Stimulated activated CD8-positive, alpha-beta memory T cell treated with anti-CD3 and anti-CD28 coated beads, Interleukin-7, amount 100 ng/mL, for 1 hour (primary cell): ENCODE results near the gene SYNE3.
A peak's percentile ranks its signal among the peaks of the same experiment; 100 is the strongest.

Experiments used
- DNase-seq, 2 donors: peaks; one replicate each; pipeline ENCODE4 v3.0.0-alpha.2; 2020; ENCODE audit warnings: low read depth in 2 of 2

The SYNE3 gene, protein sequence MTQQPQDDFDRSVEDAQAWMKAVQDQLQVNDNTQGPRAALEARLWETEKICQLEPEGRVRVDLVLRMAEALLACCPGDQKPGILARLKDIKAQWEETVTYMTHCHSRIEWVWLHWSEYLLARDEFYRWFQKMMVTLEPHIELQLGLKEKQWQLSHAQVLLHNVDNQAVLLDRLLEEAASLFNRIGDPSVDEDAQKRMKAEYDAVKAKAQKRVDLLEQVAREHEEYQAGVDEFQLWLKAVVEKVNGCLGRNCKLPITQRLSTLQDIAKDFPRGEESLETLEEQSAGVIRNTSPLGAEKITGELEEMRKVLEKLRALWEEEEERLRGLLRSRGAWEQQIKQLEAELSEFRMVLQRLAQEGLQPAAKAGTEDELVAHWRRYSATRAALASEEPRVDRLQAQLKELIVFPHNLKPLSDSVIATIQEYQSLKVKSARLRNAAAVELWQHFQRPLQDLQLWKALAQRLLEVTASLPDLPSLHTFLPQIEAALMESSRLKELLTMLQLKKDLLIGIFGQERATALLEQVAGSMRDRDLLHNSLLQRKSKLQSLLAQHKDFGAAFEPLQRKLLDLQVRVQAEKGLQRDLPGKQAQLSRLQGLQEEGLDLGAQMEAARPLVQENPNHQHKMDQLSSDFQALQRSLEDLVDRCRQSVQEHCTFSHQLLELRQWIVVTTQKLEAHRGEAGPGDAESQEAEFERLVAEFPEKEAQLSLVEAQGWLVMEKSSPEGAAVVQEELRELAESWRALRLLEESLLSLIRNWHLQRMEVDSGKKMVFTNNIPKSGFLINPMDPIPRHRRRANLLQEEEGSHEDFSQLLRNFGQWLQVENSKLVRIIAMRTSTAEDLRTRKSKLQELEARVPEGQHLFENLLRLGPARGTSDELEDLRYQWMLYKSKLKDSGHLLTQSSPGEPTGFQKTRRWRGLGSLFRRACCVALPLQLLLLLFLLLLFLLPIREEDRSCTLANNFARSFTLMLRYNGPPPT

GRCh38 chr14:95516554-95517181 is at the start of gene SYNE3:
SYNE3 (minus strand) TSS chr14:95516650; CDS start chr14:95475821, 40,829 bp downstream.
- no peak for DNase-seq

- DNase-seq: no peak
These were observed 47.6 kb upstream of the SYNE3 start for GRCh38 chr14:95564060-95564459.

GRCh38 chr14:95562892-95563685 is 46.6 kb upstream of the SYNE3 start:
- no peak for DNase-seq

- DNase-seq: peak; percentile 55 to 85
These were observed 44.6 kb upstream of the SYNE3 start for GRCh38 chr14:95561001-95561412.

DNA sequence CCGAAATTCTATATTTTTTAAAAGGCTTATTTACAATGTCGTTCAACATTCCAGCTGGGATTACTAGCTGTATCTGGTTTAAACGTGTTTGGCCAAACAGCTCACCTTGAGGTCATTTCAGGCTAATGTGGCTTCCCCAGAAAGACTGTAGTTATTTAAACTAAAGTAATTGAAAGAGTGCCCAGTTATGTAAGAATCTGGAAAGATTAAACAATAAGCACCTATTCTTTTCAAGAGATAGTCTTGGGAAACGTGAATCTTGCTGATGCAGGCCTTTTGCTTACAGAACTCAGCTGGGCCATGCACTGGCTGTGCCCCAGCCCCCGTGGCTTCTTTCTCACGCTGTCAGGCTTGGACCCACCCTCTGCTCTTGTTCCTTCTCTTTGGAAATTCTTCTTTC is 42.8 kb upstream of the SYNE3 start:
- DNase-seq: no peak

GRCh38 chr14:95557832-95558231 is 41.4 kb upstream of the SYNE3 start:
- DNase-seq: no peak

GRCh38 chr14:95557291-95557690 is 40.8 kb upstream of the SYNE3 start:
- DNase-seq: no peak

DNA sequence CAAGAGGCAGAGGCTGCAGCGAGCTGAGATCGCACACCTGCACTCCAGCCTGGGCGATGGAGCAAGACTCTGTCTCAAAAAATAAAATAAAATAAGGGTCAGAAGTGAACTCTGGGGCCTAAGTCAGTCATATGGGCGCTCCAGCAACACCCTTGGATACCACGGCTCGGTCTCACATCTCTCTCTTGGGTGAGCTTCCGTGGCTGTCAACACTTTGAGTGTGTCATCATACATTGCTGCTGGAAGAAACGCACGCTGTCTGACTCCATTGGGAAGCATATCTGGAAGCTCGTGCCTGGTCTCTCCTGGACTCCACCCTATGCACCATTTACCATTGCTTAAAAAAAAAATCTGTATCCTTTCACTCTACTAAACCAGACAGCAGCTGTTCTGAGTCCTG is 38.6 kb upstream of the SYNE3 start:
- DNase-seq: no peak

DNA sequence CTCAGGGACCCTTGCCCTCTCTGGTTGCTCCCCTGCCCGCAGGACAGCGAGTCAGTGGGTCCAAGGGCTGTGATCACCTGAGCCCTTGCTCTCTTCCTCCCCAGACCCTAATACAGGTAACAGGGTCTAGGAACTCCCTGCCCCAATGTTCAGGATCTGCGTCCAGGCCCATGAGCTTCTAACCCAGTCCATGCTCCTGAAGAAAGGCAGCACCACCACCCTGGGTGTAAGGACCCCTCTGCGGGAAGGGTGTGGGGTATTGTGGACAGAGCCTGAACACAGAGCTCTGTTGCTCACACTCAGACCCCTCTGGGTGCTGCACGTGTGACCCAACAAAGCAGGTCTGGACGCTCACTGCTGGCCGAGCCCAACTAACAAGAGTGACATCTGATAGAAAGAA is 36.7 kb upstream of the SYNE3 start:
- DNase-seq: no peak

DNA sequence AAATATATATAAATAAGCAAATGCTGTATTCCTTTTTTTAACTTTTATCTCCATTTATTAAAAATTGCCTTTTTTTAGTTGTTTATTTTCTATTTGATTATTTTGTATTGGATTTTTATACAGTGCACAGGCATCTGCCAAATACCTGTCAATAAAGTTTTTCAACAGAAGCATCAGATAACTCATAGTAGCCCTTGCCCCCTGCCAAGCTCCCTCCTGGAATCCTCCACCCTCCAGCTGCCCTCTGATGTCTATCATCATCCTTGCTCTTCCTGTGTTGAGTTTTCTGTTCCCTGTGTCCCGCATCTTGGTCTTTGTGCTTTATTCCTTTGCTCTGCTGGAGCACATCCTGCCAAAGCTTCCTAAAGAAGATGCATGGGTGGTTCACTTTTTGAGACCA is 35.0 kb upstream of the SYNE3 start:
- no peak for DNase-seq

DNA sequence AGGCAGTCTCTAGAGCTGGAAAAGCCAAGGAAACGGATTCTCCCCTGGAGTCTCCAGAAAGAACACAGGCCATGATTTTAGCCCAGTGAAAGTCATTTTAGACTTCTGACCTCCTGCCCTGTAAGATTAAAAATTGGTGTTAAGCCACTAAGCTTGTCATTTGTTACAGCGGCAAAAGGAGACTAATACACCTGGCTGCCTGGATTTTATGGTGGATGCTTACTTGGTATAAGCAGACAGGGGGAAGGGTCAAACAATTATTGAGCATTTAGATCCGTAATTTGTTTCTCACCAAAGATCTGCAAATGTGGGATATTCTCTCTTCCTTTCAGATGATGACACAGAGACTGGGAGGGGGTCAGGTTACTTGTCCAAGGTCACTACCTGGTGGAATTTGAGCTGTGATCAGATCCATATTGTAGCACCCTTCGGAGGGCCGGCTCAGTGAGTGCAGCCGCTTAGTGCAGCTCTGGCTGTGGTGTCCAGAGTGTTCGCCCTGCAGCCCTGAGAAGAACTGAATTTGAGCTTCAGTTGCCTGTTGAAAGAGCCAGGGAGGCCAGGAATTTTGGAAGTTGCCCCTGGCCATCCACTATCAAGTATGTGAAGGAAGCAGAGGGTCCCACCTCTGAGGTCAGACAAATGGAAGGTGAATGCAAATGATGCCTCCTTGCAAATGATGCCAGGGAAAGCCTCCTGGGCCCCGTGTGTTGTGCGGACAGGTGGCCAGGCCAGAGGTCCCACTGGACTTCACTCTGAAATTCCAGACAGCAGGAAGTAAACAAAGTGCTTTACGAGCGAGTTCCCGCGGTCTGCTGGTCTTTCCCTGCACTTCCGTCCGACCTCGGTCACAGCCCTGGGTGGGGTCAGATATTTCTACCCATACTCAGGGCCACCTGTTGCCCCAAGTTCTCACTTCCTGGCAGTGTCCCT is 33.5 kb upstream of the SYNE3 start:
- DNase-seq: no peak

DNA sequence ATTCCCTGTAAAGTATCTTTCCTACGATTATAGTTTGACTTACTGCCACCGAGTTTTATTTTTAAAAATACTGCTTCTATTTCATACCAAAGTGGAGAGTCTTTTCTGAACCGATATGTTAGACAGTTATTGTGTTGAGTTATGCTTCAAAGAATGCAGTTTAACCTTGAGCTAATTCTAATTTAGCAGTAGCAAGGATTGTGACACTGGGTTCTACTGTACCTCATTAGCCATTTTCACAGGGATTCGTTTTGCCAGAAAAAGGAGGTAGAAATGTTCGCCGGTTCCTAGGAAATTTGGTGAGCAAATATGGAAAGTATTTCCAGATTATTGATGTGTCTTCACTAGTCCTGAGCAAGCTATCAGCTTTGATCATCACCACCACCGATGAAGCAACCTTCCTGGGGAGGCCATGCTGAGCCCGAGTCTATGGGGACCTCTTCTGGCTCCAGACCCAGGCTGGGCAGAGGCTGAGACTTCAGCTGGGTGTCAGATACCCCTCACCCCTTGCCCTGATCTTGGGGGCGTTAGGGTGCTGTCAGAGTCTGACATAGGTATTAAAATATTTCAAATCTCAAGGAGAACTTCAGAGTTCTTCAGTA is 32.0 kb upstream of the SYNE3 start:
- no peak for DNase-seq

DNA sequence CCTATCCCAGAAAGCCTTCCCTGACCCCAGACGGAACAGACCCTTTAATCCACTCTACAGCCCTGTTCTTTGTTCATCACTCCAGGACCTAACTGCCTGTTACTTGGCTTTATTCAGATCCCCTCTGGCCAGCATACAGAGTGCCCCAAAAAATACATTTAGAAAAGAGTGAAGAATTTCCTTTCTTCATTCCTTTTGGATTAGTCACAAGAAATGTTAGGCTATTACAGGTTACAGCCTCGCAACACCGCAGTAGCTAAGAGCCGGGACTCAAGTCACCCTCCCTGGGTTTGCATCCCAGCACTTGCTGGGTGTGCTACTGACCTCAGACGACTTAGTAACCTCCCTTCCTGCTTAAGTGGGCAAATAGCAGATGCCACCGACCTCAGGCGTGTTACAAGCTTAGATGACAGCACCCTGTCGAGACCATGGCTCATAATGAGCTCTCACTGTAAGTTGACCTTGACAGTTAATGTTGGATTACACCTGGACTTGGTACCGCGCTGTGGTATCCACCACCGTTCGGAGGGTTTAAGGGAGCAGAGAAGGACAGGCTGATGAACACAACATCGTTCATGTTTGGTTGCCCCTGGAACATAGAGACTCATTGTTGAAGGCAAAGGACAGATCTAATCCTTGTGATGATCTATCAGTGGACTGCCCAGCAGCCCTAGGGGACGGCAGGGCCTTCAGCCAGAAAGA is 31.3 kb upstream of the SYNE3 start:
- DNase-seq: no peak

- DNase-seq: no peak
These were observed 30.8 kb upstream of the SYNE3 start for GRCh38 chr14:95547272-95547625.

- DNase-seq: no peak
These were observed 29.2 kb upstream of the SYNE3 start for GRCh38 chr14:95545515-95546168.

- DNase-seq: no peak
These were observed 28.1 kb upstream of the SYNE3 start for GRCh38 chr14:95544588-95544987.

DNA sequence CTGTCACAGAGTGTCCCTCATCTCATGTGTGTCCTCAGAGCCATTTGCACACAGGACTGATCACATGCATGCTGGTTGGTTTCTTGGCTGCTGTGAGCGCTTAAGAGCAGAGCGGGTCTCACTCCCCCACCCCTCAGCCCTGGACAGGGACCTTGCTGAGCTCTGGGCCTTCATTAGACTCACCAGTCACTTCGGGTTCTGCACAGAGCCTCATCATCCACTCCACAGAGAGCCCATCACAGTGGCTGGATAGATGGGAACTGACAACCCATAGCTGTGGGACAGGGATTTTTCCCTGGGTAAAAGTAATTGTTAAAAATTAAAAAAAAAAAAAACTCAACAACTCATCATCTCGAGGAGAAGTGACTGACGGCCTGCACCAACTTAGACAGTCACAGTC is 26.6 kb upstream of the SYNE3 start:
- DNase-seq: no peak
